Bronchial epithelial cell (primary cell): ENCODE data around the gene MYBPC1. TPM values are rescaled to one million over a fixed set of nuclear protein-coding genes. Genes with fewer than 3 reads are reported as not detected.

ENCODE experiments used
- DNase-seq: peaks from one replicate; pipeline ENCODE4 v3.0.0-alpha.2; 2010; ENCODE audit warnings: low read depth
- FAIRE-seq: peaks from 2 replicates; lab custom pipeline; 2011; peaks lifted over from hg19 to GRCh38; lab: Jason Lieb, UNC
- H3K27me3 ChIP-seq: 2 replicates; pipeline ENCODE4 v1.5.1; 2011; ENCODE audit warnings: low read length; ENCODE audit not compliant: control insufficient read depth, insufficient read depth
- H3K36me3 ChIP-seq: 2 replicates; pipeline ENCODE4 v1.5.1; 2011; ENCODE audit warnings: low read length; ENCODE audit not compliant: control insufficient read depth, insufficient read depth
- H3K4me3 ChIP-seq: 2 replicates; pipeline ENCODE4 v1.5.1; 2011; ENCODE audit warnings: mild to moderate bottlenecking, low read depth, low read length, control low read depth
- CTCF ChIP-seq: IDR thresholded peaks from 2 replicates; pipeline ENCODE4 v1.5.1; 2011; ENCODE audit warnings: mild to moderate bottlenecking, moderate library complexity, low read length, control low read depth, inconsistent platforms; ENCODE audit not compliant: insufficient read depth, severe bottlenecking
- total RNA-seq: library from RNA; depleted of rRNA; stranded (reverse); fragments of >200 nt; gene quantifications from 2 replicates; pipeline ENCODE4 v1.2.1, GENCODE V29; 2014

The MYBPC1 gene
- total RNA-seq, 1 donor from 2014 or later = not detected

DNA sequence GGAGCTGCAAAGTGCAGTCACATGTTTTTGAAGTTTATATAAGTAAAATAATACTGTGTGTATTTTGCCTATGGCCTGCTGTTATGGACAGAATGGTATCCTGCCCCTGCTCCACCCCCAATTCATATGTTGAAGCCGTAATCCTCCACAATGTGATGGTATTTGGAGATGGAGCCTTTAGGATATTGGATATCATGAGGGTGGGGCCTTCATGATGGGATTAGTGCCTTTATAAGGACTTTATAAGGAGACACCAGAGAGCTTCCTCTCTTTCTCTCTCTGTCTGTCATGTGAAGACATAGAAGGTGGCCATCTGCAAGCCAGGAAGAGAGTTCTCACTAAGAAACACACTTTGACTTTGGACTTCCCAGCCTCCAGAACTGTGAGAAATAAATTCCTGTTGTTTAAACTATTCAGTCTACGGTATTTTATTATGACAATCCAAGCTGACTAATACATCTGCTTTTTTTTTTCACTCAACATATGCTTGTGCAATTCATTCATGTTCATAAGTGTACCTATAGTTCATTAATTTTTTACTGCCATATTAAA lies 99.6 kb downstream of the MYBPC1 start:
- DNase-seq (peak; percentile 19), FAIRE-seq (no peak)
- Histone ChIP-seq H3K36me3 (no peaks in the 10 kb centered on the region), H3K4me3 (no peak overlapping the region), H3K27me3 (no peaks in the 10 kb centered on the region)
- TF ChIP-seq CTCF = no peak

- no peak for TF ChIP-seq CTCF
- Histone ChIP-seq H3K27me3 (no peaks in the 10 kb centered on the region), H3K36me3 (no peaks in the 10 kb centered on the region), H3K4me3 (no peak overlapping the region)
- no peak for DNase-seq
- FAIRE-seq = no peak
These were observed 100.2 kb downstream of the MYBPC1 start for GRCh38 chr12:101694986-101695385.

DNA sequence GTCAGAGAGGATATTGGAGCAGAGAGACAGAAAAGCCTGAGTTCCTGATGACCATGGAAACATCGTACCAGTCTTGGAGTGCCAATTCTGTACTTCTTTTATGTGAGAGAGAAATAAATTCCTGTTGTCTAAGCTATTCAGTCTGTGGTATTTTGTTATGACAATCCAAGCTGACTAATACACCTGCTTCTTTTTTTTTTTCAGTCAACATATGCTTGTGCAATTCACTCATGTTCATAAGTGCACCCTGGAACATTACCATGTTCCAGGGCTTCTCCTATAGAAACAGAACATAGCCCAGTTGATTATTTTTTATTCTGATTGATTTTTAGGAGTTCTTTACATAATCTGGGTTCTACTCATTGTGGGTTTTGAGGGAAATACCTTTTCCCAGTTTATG lies 100.9 kb downstream of the MYBPC1 start:
- peak; percentile 80 for DNase-seq
- Histone ChIP-seq H3K36me3 (no peaks in the 10 kb centered on the region), H3K27me3 (no peaks in the 10 kb centered on the region), H3K4me3 (no peak overlapping the region)
- FAIRE-seq = no peak
- TF ChIP-seq CTCF = no peak

DNA sequence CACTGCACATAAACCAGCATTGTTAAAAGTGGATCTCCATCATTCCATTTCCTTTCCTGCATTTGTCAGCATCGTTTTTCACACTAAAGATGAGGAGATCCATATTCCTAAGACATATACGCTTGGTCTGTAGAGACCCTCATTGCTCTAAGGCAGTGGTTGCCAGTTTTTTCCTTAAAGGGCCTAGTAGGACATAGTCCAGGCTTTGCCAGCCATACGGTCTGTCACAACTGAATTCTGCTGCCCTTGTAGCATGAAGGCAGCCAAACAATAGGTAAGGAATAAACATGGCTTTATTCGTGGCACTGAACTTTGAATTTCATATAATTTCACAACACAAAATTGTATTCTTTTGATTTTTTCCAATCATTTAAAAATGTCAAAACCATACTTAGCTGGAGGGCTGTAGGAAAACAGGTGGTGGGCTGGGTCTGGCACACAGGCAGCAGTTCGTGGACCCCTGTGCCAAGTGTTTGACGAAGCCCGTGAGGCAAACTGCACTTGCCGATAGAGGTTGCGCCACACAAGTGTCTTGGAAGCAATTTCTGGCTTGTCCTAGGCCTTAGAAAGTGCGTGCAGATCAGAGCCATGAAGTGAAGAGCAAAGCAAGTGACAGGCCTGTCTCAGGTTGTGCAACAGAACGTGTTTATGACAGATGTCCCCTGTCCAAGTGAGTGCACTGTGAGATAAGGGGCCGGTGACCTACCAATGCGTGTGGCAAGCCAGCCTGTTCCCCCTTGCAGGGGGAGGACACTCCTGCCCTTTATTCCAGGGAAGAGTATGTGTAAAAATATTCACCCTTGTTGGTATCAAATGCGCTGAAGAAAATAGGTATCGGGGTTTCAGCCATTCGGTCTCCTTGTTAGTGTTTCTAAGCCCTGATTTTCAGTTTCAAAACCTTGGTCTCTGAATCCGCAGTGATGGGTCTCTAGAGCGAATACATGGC lies 101.8 kb downstream of the MYBPC1 start:
- no peaks in the 10 kb centered on the region for H3K36me3 ChIP-seq
- DNase-seq (no peak), FAIRE-seq (no peak)
- H3K27me3 ChIP-seq = no peaks in the 10 kb centered on the region
- no peak for TF ChIP-seq CTCF
- peak overlapping the region; percentile 70 for H3K4me3 ChIP-seq

DNA sequence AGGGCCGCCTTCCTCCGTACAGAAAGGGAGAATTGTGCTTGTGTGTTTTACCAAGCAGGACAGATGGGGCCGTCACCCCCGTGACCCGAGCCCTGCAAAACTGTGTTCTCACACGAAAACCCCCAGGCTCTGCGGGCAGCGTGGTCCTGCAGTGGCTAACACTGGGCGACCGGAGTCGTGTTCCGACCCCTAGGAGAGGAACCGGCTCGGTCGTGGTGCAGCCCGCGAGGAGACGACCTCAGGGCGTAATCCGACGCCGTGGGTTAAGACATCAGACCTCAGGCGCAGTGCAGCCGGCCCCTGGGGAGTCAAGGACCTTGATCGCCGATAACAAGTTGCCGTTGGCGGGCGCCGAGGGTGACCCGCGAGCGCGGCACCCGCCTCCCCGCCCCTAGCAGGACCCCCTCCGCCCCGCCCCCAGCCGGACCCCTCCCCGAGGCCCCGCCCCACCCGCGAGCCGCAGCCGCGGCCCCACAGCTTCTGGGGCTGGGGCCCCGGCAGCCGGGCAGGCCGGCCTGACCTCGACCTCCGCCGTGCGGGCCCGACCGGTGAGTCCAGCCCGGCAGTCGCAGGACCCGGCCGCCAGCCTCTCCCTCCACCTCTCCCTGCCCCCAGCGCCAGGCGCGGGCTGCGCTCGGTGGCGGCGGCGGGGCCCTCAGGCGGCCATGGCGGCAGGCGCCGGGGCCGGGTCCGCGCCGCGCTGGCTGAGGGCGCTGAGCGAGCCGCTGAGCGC lies 102.6 kb downstream of the MYBPC1 start, which contains the start of gene CHPT1:
CHPT1 (plus strand) TSS at position 444 of the 733 bp plus-strand sequence; CDS start at position 666, 222 bp downstream.
- Histone ChIP-seq H3K4me3 (peak within 1 kb of the TSS; percentile 70), H3K36me3 (no peaks in the 10 kb centered on the region), H3K27me3 (no peaks in the 10 kb centered on the region)
- FAIRE-seq = no peak
- TF ChIP-seq CTCF = no peak
- DNase-seq = no peak
